ENCODE results near the gene FAM131C. TPM values are rescaled to one million over a fixed set of nuclear protein-coding genes. Genes with fewer than 3 reads are reported as not detected.
A peak's percentile ranks its signal among the peaks of the same experiment; 100 is the strongest.

FAM131C gene
- polyA plus RNA-seq, 2 donors: 0.38 to 0.45 TPM

- Histone ChIP-seq H3K4me3 (ENCODE audit: low read depth in 1 of 2, low read length in 2 of 2) (peak overlapping the region; percentile 31 to 43), H3K36me3 (ENCODE audit: control insufficient read depth in 2 of 2, insufficient read depth in 2 of 2, low read length in 1 of 2) (no peaks in the 10 kb centered on the region), H3K27me3 (ENCODE audit: control insufficient read depth in 1 of 2, insufficient read depth in 2 of 2, low read length in 2 of 2) (peaks cover 0 to 3% of the 10 kb centered on the region in 2 donors), H3K4me1 (ENCODE audit: control insufficient read depth in 2 of 2, insufficient read depth in 2 of 2, low read length in 1 of 2) (peaks cover 9 to 25% of the 10 kb centered on the region in 2 donors), H3K27ac (ENCODE audit: low read depth in 2 of 2, low read length in 1 of 2) (no peak overlapping the region), H3K9me3 (ENCODE audit: control insufficient read depth in 2 of 2, insufficient read depth in 1 of 2, low read depth in 1 of 2, low read length in 1 of 2) (no peaks in the 10 kb centered on the region)
- WGBS, 2 donors: 6 to 7% methylated on average over 32 to 49 of the region's 49 CpGs
Observed at GRCh38 chr1:16072616-16073484, 601 bp downstream of the FAM131C start.

GRCh38 chr1:16072095-16072494 is 1.4 kb downstream of the FAM131C start:
- H3K27me3 ChIP-seq (ENCODE audit: control insufficient read depth in 1 of 2, insufficient read depth in 2 of 2, low read length in 2 of 2): peaks cover 0 to 3% of the 10 kb centered on the region in 2 donors
- no peak overlapping the region for H3K27ac ChIP-seq (ENCODE audit: low read depth in 2 of 2, low read length in 1 of 2)
- no peaks in the 10 kb centered on the region for H3K36me3 ChIP-seq (ENCODE audit: control insufficient read depth in 2 of 2, insufficient read depth in 2 of 2, low read length in 1 of 2)
- no peaks in the 10 kb centered on the region for H3K9me3 ChIP-seq (ENCODE audit: control insufficient read depth in 2 of 2, insufficient read depth in 1 of 2, low read depth in 1 of 2, low read length in 1 of 2)
- WGBS, 2 donors: 80 to 87% methylated on average over 5 of the region's 5 CpGs
- H3K4me3 ChIP-seq (ENCODE audit: low read depth in 1 of 2, low read length in 2 of 2): no peak overlapping the region
- peaks cover 9 to 22% of the 10 kb centered on the region in 2 donors for H3K4me1 ChIP-seq (ENCODE audit: control insufficient read depth in 2 of 2, insufficient read depth in 2 of 2, low read length in 1 of 2)

DNA sequence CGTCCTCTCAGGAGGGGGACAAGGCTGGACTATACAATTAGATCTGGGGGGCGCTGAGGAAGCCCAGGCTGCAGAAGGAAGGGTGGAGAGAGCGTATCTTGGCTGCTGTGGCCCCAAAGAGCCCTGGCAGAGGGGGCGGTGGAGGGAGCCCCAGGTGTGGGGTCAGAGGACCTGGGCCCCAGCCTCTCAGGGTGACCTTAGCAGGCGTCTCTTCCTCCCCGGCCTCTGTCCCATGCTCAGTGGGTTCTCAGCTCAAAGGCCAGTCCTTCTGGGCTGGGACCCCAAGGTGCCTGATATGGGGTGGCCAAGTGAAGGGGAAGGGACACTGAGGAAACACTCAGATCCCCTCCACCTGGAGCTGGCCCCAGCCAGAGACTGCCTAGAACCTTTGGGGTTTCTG is 1.8 kb downstream of the FAM131C start:
- Histone ChIP-seq H3K4me1 (ENCODE audit: control insufficient read depth in 2 of 2, insufficient read depth in 2 of 2, low read length in 1 of 2) (peaks cover 11 to 18% of the 10 kb centered on the region in 2 donors), H3K36me3 (ENCODE audit: control insufficient read depth in 2 of 2, insufficient read depth in 2 of 2, low read length in 1 of 2) (no peaks in the 10 kb centered on the region), H3K27ac (ENCODE audit: low read depth in 2 of 2, low read length in 1 of 2) (no peak overlapping the region), H3K4me3 (ENCODE audit: low read depth in 1 of 2, low read length in 2 of 2) (no peak overlapping the region), H3K9me3 (ENCODE audit: control insufficient read depth in 2 of 2, insufficient read depth in 1 of 2, low read depth in 1 of 2, low read length in 1 of 2) (no peaks in the 10 kb centered on the region), H3K27me3 (ENCODE audit: control insufficient read depth in 1 of 2, insufficient read depth in 2 of 2, low read length in 2 of 2) (peaks cover 0 to 3% of the 10 kb centered on the region in 2 donors)
- WGBS, 2 donors: 96 to 99% methylated on average over 6 of the region's 6 CpGs

DNA sequence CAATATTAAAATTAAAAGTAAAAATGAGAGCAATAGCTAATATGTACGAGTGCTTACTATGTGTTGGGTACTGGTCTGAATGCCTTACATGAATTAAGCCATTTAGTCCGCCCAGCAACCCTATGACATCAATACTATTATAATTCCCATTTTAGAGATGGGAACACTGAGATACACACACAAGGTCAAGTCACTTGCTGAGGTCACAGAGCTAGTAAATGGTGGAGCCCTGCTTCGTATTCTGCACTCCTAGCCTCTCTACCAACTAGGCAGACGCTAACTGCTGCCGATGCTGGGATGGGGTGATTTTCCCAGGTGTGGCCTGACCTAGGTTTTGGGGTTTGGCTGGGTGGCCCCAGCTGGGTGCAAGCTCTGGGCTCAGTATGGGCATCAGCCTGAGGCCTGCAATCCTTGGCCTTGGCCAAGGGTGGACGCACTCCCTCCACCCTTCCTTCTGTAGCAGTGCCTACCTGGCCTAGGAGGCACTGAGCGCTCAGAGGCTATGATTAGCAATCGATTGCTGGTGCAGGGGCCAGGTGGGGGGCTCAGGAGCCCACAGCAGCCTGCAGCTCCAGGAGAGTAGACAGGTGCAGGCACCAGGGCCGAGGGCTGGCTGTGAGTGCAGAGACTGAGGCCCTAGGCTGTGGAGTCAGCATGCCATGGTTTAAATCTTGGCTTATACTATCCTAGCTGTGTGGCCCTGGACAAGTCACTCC is 2.7 kb downstream of the FAM131C start:
- Histone ChIP-seq H3K9me3 (ENCODE audit: control insufficient read depth in 2 of 2, insufficient read depth in 1 of 2, low read depth in 1 of 2, low read length in 1 of 2) (no peaks in the 10 kb centered on the region), H3K27ac (ENCODE audit: low read depth in 2 of 2, low read length in 1 of 2) (no peak overlapping the region), H3K4me1 (ENCODE audit: control insufficient read depth in 2 of 2, insufficient read depth in 2 of 2, low read length in 1 of 2) (peaks cover 10 to 11% of the 10 kb centered on the region in 2 donors), H3K27me3 (ENCODE audit: control insufficient read depth in 1 of 2, insufficient read depth in 2 of 2, low read length in 2 of 2) (peaks cover 0 to 3% of the 10 kb centered on the region in 2 donors), H3K4me3 (ENCODE audit: low read depth in 1 of 2, low read length in 2 of 2) (no peak overlapping the region), H3K36me3 (ENCODE audit: control insufficient read depth in 2 of 2, insufficient read depth in 2 of 2, low read length in 1 of 2) (no peaks in the 10 kb centered on the region)
- WGBS, 2 donors: 88 to 91% methylated on average over 9 of the region's 9 CpGs

- Histone ChIP-seq H3K27ac (ENCODE audit: low read depth in 2 of 2, low read length in 1 of 2) (no peak overlapping the region), H3K4me3 (ENCODE audit: low read depth in 1 of 2, low read length in 2 of 2) (no peak overlapping the region), H3K9me3 (ENCODE audit: control insufficient read depth in 2 of 2, insufficient read depth in 1 of 2, low read depth in 1 of 2, low read length in 1 of 2) (no peaks in the 10 kb centered on the region), H3K36me3 (ENCODE audit: control insufficient read depth in 2 of 2, insufficient read depth in 2 of 2, low read length in 1 of 2) (no peaks in the 10 kb centered on the region), H3K4me1 (ENCODE audit: control insufficient read depth in 2 of 2, insufficient read depth in 2 of 2, low read length in 1 of 2) (peaks cover 3 to 10% of the 10 kb centered on the region in 2 donors), H3K27me3 (ENCODE audit: control insufficient read depth in 1 of 2, insufficient read depth in 2 of 2, low read length in 2 of 2) (peaks cover 0 to 3% of the 10 kb centered on the region in 2 donors)
- 58 to 67% methylated on average over 10 to 11 of the region's 11 CpGs for WGBS, 2 donors
Observed at GRCh38 chr1:16068356-16069270, 4.8 kb downstream of the FAM131C start.

- Histone ChIP-seq H3K27me3 (ENCODE audit: control insufficient read depth in 1 of 2, insufficient read depth in 2 of 2, low read length in 2 of 2) (peaks cover 0 to under 1% of the 10 kb centered on the region in 2 donors), H3K27ac (ENCODE audit: low read depth in 2 of 2, low read length in 1 of 2) (no peak overlapping the region), H3K4me3 (ENCODE audit: low read depth in 1 of 2, low read length in 2 of 2) (no peak overlapping the region), H3K9me3 (ENCODE audit: control insufficient read depth in 2 of 2, insufficient read depth in 1 of 2, low read depth in 1 of 2, low read length in 1 of 2) (no peaks in the 10 kb centered on the region), H3K4me1 (ENCODE audit: control insufficient read depth in 2 of 2, insufficient read depth in 2 of 2, low read length in 1 of 2) (peaks cover under 1 to 8% of the 10 kb centered on the region in 2 donors), H3K36me3 (ENCODE audit: control insufficient read depth in 2 of 2, insufficient read depth in 2 of 2, low read length in 1 of 2) (no peaks in the 10 kb centered on the region)
- WGBS, 2 donors: 68 to 79% methylated on average over 13 of the region's 13 CpGs
Observed at GRCh38 chr1:16067933-16068332, 5.5 kb downstream of the FAM131C start.

GRCh38 chr1:16067127-16067768 is 6.2 kb downstream of the FAM131C start:
- Histone ChIP-seq H3K4me3 (ENCODE audit: low read depth in 1 of 2, low read length in 2 of 2) (no peak overlapping the region), H3K36me3 (ENCODE audit: control insufficient read depth in 2 of 2, insufficient read depth in 2 of 2, low read length in 1 of 2) (no peaks in the 10 kb centered on the region), H3K9me3 (ENCODE audit: control insufficient read depth in 2 of 2, insufficient read depth in 1 of 2, low read depth in 1 of 2, low read length in 1 of 2) (no peaks in the 10 kb centered on the region), H3K27me3 (ENCODE audit: control insufficient read depth in 1 of 2, insufficient read depth in 2 of 2, low read length in 2 of 2) (no peaks in the 10 kb centered on the region), H3K27ac (ENCODE audit: low read depth in 2 of 2, low read length in 1 of 2) (no peak overlapping the region), H3K4me1 (ENCODE audit: control insufficient read depth in 2 of 2, insufficient read depth in 2 of 2, low read length in 1 of 2) (peaks cover 0 to 7% of the 10 kb centered on the region in 2 donors)
- 30 to 43% methylated on average over 6 of the region's 6 CpGs for WGBS, 2 donors

DNA sequence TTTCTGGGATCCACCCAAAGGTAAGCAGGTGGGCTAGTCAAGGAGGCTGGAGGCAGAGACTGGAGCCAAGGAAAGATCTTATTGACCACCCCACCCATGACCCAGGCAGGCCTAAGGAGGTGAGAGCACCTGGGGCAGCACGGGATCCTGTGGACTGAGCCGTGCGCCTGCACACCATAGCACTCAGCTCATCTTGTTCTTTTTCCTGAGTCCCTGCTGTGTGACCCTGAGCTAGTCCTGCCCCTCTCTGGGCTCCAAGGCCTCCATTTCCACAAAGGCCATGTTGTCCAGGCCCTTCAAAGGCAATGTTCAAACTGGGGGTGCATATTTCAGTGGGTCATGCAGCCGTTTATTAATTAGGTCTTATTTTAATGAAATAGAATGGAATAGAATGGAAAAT is 7.2 kb downstream of the FAM131C start:
- 82% methylated on average over 4 of the region's 4 CpGs for WGBS, 2 donors

GRCh38 chr1:16065269-16065576 is 8.2 kb downstream of the FAM131C start:
- H3K9me3 ChIP-seq (ENCODE audit: control insufficient read depth in 2 of 2, insufficient read depth in 1 of 2, low read depth in 1 of 2, low read length in 1 of 2): no peaks in the 10 kb centered on the region
- H3K4me1 ChIP-seq (ENCODE audit: control insufficient read depth in 2 of 2, insufficient read depth in 2 of 2, low read length in 1 of 2): peaks cover 0 to 9% of the 10 kb centered on the region in 2 donors
- no peaks in the 10 kb centered on the region for H3K27me3 ChIP-seq (ENCODE audit: control insufficient read depth in 1 of 2, insufficient read depth in 2 of 2, low read length in 2 of 2)
- H3K4me3 ChIP-seq (ENCODE audit: low read depth in 1 of 2, low read length in 2 of 2): no peak overlapping the region
- WGBS, 2 donors: 71 to 74% methylated on average over 8 of the region's 8 CpGs
- H3K36me3 ChIP-seq (ENCODE audit: control insufficient read depth in 2 of 2, insufficient read depth in 2 of 2, low read length in 1 of 2): no peaks in the 10 kb centered on the region
- H3K27ac ChIP-seq (ENCODE audit: low read depth in 2 of 2, low read length in 1 of 2): no peak overlapping the region

More for the DNA sequence above, 7.2 kb downstream of the FAM131C start:
- no peak overlapping the region for H3K4me3 ChIP-seq (ENCODE audit: low read depth in 1 of 2, low read length in 2 of 2)
- no peaks in the 10 kb centered on the region for H3K27me3 ChIP-seq (ENCODE audit: control insufficient read depth in 1 of 2, insufficient read depth in 2 of 2, low read length in 2 of 2)
- H3K9me3 ChIP-seq (ENCODE audit: control insufficient read depth in 2 of 2, insufficient read depth in 1 of 2, low read depth in 1 of 2, low read length in 1 of 2): no peaks in the 10 kb centered on the region
- H3K36me3 ChIP-seq (ENCODE audit: control insufficient read depth in 2 of 2, insufficient read depth in 2 of 2, low read length in 1 of 2): no peaks in the 10 kb centered on the region
- no peak overlapping the region for H3K27ac ChIP-seq (ENCODE audit: low read depth in 2 of 2, low read length in 1 of 2)
- peaks cover 0 to 9% of the 10 kb centered on the region in 2 donors for H3K4me1 ChIP-seq (ENCODE audit: control insufficient read depth in 2 of 2, insufficient read depth in 2 of 2, low read length in 1 of 2)

All from esophagus (tissue), 2 donors.